Stomach (tissue), 4 donors: ENCODE results near the gene RAP2B.

ENCODE experiments used
- EP300 ChIP-seq: sonication (generic); formaldehyde crosslinking; IDR thresholded peaks from one replicate; pipeline ENCODE4 v1.6.1; 2017; ENCODE audit warnings: antibody characterized with exemption
- POLR2A ChIP-seq, 4 donors: fragments of 450-650 bp; IDR thresholded peaks; one replicate each; pipeline ENCODE4 v1.6.1; 2016; ENCODE audit warnings: antibody characterized with exemption in 4 of 4, control low read depth in 2 of 4, mild to moderate bottlenecking in 1 of 4, moderate library complexity in 1 of 4
- POLR2AphosphoS5 ChIP-seq, 3 donors: sonication (generic); formaldehyde crosslinking; IDR thresholded peaks; one replicate each; pipeline ENCODE4 v1.6.1; 2016; ENCODE audit warnings: antibody characterized with exemption in 3 of 3
- TF ChIP-seq, protein P1 (sequence below), 7 experiments: fragments of 450-650 bp in 4 of 7; fragments of 200-600 bp in 3 of 7; sonication (generic) in 3 of 7; IDR thresholded peaks; one replicate each; pipeline ENCODE4 v1.5.1; 2016 to 2019; ENCODE audit warnings: antibody characterized with exemption in 7 of 7, control low read depth in 2 of 7, mild to moderate bottlenecking in 1 of 7

DNA sequence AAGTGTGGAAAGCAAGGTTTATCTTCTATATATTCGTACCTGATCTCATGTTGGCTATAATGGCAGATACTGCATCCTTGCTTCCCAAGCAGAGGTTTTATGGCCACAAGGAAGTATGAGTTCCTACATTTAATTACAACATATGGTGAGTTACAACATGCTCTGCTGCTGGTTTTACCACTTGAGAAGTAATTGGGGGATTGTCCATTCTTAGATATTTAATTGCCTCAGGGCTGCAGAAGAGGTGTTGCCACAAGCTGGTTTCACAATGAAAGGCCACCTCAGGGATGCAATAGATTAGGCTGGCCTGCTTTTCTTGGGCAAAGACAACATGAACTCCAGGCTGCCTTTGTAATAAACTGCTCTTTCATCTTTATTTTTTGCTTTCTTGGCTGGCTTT, 48.6 kb downstream of the RAP2B start:
- TF ChIP-seq POLR2AphosphoS5 (IDR thresholded peaks at IDR 0.05) (no peak), POLR2A (IDR thresholded peaks at IDR 0.05) (no peak), EP300 (no peak)
- TF ChIP-seq, protein P1, sequence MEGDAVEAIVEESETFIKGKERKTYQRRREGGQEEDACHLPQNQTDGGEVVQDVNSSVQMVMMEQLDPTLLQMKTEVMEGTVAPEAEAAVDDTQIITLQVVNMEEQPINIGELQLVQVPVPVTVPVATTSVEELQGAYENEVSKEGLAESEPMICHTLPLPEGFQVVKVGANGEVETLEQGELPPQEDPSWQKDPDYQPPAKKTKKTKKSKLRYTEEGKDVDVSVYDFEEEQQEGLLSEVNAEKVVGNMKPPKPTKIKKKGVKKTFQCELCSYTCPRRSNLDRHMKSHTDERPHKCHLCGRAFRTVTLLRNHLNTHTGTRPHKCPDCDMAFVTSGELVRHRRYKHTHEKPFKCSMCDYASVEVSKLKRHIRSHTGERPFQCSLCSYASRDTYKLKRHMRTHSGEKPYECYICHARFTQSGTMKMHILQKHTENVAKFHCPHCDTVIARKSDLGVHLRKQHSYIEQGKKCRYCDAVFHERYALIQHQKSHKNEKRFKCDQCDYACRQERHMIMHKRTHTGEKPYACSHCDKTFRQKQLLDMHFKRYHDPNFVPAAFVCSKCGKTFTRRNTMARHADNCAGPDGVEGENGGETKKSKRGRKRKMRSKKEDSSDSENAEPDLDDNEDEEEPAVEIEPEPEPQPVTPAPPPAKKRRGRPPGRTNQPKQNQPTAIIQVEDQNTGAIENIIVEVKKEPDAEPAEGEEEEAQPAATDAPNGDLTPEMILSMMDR (IDR thresholded peaks at IDR 0.05) = no peak
